GM18499 (cell line): ENCODE results near the gene XG.
"Not testable (repeated sequence)": the region's sequence is repeated elsewhere in the genome, so short reads cannot be mapped to it uniquely, and the experiment has no call there.

Experiments used
- ATAC-seq: cut with Tn5 transposase; IDR thresholded peaks from one replicate; pipeline ENCODE4 v1.9.1; 2021; ENCODE audit warnings: moderate number of reproducible peaks; ENCODE audit not compliant: insufficient read depth, unreplicated experiment

Gene XG

DNA sequence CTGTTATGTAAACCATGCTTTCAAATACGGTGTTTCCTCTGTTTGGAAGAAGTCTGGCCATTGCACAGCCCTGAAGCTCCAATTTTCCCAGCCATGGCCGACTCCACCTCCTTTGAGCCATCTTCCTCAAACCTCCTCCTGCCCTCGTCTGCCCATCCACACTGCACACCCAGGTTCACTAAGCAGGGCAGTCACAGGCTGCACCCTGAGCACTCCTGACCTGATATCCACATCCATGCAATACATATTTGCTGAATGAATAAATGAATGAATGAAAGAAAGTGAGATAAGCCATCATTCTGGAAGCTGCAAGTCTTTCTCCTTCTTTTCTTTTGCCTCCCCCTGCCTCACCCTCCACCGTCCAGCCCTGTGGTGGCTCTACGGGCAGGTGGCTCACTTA, 22.2 kb downstream of the XG start:
- ATAC-seq, result no peak

DNA sequence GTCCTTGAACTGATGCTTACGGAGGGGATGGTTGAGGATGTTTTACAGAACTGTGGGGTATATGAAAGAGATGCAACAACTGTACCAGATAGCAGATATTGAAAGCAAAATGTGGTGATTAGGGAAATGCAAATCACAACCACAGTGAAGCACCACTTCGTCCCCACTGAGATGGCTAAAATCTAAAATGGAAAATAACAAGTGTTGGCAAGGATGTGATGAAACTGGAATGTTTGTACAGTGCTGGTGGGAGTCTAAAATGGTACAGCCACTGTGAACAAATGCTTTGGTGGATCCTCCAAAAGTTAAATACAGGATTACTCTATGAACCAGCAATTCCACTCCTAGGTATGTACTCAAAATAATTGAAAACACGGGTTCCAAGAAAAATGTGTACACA, 22.9 kb downstream of the XG start:
- no peak for ATAC-seq

DNA sequence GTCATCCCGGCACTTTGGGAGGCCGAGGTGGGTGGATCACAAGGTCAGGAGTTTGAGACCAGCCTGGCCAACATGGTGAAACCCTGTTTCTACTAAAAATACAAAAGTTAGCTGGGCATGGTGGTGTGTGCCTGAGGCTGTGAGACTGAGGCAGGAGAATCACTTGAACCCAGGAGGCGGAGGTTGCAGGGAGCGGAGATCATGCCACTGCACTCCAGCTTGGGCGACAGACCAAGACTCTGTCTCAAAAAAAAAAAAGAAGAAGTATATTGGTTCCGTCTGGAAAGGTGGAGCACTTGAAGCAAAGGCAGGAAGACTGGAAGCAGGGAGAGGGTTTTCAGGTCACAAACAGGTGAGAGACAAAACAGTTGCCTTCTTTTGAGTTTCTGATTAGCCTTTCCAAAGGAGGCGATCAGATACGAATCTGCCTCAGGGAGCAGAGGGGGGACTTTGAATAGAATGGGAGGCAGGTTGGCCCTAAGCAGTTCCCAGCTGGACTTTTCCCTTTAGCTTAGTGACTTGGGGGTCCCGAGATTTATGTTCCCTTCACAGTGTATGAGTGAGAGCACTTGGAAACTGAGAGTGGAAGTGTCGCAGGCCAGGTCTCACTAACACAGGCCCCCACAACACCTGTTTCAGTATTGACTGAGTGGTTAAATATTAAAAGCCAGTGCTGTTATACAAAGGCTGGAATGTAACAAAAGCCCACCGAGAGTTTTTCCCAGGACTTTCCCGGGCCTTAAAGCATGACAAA, 28.8 kb downstream of the XG start:
- ATAC-seq, result not testable (repeated sequence)

DNA sequence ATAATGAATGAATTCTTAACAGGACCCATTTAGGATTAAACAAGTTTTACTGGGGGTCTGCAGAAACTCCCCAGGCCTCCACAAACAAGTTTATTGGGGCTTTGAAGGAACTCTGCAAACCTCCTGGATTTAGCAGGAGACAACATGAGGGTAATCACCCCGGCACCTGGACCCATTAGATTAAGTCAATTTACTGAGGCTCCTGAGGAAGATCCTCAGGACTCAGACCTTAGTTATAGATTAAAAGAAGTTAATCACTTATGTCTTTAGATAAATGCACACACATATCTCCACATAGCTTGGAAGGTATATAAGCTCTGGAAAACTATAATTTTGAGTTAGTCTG, 29.4 kb downstream of the XG start:
- ATAC-seq, result no peak

DNA sequence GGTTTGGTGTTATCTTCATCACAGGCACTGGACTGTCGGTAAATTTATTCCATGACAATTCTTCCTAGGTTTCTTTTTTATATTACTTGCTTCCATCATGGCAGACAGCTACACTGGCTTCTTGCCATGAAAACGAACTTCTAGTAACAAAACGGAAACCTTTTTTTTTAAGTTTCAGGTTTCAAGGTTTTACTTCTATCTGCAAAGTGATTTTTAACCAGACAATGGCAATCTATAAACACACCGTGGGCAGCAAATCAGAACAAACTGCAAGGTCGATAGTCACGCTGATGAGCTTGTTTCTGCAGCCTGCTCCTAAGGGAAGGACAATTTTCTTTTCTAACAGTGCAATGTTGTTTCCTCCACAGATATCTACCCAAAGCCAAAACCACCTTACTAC, 29.9 kb downstream of the XG start:
- no peak for ATAC-seq

DNA sequence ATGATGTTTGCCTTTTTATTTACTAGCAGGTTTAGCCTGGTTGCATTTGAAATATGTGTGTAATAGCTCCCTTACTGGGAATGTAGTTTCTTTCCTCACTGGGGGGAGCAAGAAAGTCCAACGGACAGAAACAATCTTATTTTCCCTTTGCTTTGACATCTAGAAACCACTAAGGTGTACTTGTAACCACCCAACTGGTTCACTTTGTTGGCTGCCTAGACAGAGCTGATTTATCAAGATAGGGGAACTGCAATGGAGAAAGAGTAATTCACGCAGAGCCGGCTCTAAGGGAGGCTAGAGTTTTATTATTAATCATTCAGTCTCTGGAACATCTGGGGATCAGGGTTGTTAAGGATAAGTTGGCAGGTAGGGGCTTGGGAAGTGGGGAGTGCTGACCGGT, 30.3 kb downstream of the XG start:
- no peak for ATAC-seq

DNA sequence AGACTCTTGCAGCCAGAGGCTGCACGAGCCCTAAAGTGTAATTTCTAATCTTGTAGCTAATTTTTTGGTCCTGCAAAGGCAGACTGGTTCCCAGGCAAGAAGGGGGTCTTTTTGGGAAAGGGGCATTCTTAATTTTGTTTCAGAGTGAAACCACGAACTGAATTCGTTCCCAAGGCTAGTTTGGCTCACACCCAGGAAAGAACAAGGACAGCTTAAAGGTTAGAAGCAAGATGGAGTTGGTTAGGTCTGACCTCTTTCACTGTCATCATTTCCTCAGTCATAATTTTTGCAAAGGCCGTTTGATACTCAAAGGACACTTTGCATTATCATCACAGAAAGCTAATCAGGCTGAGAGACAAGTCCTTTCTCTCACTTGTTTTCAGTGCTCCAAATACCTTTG, 30.9 kb downstream of the XG start:
- no peak for ATAC-seq

DNA sequence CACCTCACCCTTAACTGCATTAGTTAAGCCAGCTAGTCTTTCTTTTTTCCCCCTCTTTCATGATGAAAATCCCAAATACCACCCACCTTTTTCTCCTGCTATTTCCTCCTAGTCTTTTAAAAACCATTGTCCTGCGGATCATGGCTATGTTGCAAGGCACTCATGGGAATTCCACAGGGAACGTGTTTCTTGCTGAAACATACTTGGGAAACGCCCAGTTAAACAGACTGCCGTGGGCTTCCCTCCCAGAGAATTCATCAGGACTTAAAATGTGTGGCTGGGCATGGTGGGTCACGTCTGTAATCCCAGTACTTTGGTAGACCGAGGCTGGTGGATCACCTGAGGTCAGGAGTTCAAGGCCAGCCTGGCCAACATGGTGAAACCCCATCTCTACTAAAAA, 32.2 kb downstream of the XG start:
- no peak for ATAC-seq

DNA sequence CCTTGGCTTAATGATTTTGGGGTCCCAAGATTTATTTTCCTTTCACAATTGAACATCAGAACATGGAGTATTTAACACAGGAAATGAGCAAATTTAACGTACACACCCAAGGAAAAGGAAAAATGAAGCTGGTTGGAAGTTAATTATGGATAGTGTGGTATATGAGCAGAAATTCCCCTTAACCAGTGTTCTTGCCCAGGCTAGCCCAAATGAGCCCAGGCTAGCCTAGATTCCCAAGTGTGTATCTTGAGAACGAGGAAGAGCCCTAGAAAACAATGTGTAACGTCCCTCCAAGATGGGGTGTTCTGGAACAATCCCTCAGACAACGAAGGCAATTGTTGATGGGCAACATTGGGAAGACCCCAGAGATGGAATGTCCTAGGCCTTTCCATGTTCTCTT, 33.7 kb downstream of the XG start:
- ATAC-seq, result no peak

DNA sequence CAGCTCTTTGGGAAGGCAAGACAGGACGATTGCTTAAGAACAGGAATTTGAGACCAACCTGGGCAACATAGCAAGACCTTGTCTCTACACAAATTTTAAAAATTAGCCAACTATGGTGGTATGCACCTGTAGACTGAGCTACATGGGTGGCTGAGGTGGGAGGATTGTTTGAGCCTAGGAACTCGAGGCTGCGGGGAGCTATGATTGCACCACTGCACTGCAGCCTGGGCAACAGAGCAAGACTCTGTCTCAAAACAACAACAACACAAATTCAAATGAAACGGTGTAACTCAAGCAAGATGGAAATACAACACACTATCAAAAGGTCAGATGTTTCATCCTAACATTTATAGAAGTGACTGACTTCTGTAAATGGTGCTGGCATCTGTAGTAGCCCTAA, 37.1 kb downstream of the XG start:
- ATAC-seq, result no peak

DNA sequence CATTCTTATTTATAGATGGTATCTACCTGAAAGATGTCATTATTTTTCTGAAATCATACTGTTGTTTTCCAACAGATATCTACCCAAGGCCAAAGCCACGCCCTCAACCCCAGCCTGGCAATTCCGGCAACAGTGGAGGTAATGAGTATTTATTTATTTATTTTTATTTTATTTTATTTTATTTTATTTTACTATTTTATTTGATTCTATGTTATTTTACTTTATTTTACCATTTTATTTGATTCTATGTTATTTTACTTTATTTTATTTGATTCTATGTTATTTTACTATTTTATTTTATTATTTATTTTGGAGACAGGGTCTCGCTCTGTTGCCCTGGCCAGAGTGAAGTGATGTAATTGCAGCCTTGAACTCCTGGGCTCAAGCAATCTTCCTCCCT, 37.7 kb downstream of the XG start:
- no peak for ATAC-seq

DNA sequence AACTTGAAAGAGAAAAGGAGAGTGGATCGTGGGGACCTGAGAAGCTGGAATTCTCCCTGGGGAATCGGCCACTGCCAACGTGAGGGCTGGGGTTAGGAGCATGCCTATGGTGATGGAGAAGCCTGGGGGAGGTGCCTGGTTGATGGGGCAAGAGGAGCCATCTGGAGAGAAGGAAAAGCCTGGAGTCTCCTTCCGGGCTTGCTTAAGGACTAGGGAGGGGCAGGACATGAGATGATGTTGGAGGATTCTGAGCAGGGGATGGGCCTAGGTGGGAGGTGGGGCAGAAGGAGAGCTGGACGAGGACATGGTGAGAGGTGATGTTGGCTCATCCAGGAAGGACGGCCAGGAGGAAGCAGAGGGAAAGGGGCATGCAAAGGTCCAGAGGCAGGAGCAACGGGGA, 41.9 kb downstream of the XG start:
- ATAC-seq, result no peak

DNA sequence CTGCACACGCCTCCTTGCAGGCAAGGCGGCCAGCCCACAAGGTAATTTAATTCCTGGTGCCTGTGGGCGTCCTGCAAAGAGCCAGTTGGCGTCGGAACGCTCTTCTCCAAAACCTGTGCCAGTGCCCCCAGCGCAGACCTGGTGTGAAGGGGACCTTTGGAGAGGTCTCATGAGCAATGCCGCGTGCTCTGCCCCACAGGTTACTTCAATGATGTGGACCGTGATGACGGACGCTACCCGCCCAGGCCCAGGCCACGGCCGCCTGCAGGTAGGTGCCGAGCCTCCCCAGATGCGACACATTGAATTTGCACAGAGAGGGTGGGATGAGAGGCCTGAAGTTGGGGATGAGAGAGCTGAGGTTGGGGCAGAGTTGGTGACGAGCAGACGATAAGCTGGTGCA, 42.5 kb downstream of the XG start:
- ATAC-seq, result no peak

DNA sequence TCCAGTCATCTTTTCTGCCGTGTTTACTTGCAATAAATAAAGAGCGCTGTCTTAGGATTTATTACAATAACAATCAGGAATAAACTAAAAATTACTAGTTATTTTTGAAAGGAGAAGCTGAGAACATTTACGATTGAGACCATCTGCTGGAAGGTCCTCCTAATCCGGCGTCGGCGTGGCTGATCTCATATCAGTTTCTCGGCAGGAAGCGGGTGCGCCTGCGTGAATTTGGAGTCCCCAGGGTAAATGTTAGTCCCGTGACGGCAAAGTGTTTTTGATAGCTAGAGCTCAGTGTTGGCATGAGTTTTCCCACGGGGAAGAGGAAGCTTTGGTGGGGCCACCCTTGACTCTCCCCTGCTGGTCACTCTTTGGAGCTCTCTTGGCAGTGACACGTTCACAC, 45.0 kb downstream of the XG start:
- ATAC-seq, result not testable (repeated sequence)

DNA sequence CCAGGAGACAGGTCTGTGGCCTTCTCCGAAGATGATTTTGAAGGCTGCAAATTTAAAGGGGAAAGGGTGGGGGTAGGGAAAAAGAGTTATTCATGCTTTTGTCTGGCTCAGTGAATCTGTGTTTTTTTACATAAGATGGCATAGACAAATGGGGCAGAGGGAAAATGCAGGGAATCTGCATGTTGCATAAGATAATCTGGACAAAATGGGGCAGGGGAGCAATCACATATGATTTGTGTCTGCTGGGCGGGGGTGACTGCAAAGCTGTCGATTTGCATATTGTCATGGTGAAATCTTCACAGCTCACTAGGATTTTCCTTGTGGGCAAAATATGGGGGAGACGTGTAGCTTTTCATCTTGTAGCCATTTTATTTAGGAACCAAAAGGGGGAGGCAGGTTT, 47.5 kb downstream of the XG start:
- ATAC-seq, result no peak

DNA sequence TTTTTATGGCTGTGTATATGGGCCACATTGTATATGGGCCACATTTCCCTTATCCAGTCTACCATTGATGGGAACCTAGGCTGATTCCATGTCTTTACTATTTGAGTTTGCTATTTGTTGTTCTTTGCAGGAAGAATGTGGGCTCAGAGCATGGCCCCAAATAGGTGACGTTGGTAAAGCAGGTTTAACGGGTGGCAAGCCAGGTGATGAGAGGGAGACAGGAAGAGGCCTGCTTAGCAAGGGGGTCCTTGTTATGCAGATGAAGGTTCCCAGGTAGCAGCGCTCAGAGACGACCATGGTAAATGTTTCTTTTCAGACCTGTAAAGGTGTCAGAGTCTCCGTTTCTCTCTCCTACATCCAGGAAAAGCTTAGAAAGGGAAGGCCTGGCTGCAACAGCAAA, 48.1 kb downstream of the XG start:
- ATAC-seq, result not testable (repeated sequence)

DNA sequence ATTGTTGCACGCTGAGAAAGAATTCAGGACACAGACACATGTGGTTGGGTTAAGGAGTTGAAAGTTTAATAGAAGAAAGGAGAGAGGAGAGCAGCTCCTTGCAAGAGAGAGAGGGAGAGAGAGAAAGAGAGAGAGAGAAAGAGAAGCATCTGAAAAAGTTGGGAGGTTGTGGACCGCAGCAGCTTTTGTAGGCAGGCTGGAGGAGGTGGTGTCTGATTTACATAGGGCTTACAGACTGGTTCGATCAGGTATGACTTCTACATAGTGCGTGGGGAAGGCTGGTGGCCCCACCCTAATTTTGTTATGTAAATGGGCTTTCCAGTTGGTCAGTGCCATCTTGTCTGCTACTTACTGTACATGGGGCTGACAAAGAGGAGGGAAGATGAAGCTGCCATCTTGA, 49.4 kb downstream of the XG start:
- no peak for ATAC-seq

DNA sequence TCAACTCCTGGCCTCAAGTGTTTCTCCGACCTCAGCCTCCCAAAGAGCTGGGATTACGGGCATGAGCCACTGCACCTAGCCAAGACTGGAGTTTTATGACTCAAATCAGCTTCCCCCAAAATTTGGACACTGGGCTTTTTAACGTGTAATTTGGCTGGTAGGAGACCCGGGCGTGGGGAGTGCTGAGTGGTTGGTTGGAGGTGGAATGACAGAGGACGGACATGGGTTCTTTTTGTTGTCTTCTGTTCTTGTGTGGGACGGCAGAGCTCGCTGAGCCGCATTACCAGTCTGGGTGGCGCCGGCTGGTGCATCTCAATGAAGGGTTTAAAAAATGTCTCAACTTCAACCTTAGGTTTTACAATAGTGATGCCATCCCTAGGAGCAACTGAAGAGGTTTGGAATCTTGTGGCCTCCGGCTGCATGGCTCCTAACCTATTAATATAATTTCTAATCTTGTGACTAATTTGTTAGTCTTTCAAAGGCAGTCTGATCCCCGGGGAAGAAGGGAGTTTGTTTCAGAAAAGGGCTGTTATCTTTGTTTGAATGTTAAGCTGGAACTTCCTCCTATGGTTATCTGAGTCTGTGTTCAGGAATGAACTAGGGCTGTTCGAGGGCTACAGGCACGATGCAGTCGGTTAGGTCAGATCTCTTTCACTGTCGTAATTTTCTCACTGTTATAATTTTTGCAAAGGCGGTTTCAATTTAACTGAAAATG, 50.7 kb downstream of the XG start:
- not testable (repeated sequence) for ATAC-seq

DNA sequence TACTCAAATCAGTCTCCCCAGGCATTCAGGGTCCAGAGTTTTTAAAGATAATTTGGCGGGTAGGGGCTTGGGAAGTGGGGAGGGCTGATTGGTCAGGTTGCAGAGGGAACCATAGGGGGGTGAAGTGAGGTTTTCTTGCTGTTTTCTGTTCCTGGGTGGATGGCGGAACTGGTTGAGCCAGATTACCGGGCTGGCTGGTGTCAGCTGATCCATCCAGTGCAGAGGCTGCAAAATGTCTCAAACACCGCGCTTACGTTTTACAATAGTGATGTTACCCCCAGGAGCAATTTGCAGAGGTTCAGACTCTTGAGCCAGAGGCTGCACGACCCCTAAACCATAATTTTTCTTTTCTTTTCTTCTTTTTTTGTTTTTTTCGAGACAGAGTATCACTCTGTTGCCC, 51.6 kb downstream of the XG start:
- ATAC-seq, result not testable (repeated sequence)

DNA sequence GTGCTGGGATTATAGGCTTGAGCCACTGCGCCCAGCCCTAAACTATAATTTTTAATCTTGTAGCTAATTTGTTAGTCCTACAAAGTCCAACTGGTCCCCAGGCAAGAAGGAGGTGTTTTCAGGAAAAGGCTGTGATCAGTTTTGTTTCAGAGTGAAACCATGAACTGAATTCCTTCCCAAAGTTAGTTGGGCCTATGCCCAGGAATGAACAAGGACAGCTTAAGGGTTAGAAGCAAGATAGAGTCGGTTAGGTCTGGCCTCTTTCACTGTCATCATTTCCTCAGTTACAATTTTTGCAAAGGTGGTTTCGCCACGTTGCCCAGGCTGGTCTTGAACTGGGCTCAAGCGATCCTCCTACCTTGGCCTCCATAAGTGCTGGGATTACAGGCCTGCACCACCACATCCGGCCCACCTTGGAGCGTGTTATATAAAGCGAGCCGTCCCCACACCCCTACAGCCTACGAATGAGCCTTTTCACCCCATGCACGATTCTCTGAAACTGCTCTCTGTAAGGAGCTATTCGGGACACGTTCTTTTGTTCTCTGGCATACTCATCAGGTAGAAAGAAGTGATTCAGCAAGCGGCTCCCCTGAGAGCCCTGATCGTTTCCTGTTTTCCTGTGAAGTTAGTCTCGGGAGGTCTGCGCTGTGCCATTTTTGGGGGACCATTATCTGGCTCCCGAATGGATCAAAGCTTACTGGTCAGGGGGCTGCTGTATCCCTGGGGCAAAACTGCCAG, 52.4 kb downstream of the XG start:
- ATAC-seq, result not testable (repeated sequence)

DNA sequence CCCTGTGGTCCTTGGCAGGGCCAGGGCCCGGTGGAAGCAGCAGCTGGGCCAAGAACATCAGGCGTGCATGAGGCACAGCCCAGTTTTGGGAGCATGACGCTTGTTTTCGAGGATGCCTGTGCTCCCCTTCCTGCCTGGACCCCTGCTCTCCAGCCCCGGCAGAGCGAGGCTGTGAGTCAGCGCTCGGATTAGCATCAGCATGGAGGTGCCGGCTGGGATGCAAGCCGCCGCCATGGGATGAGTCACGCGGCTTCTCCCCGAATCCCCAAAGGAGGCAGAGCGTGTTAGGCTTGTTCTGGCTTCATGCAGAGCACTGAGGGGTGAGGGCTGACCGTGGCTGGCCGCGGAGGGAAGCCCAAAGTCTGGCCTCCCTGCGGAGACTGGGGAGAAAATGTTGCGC, 53.0 kb downstream of the XG start:
- ATAC-seq, result not testable (repeated sequence)

DNA sequence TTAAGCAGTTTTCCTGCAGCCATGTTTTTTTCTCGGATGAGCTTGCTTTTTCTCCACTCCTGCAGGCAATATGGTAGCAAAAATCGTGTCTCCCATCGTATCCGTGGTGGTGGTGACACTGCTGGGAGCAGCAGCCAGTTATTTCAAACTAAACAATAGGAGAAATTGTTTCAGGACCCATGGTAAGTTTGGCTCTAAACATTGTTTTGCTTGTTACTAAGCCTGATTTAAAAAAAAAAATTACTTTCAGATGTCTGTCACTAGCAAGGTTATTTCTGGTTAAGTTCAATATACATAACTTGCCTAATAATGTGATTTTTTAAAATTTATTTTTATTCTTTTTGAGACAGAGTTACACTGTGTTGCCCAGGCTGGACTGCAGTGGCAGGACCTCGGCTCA, 59.4 kb downstream of the XG start:
- no peak for ATAC-seq
